K562 treated with DMSO at 1 percent for 24 hours (cell line): Measurements from ENCODE around the gene RNU2-1. TPM values are rescaled to one million over a fixed set of nuclear protein-coding genes. Genes with fewer than 3 reads are reported as not detected.

Experiments
- total RNA-seq: library from RNA; unstranded; fragments of 300-600 nt; gene quantifications from 2 replicates; pipeline ENCODE4 v1.2.3, GENCODE V29; 2022; ENCODE audit warnings: low read depth; ENCODE audit not compliant: insufficient read depth

The RNU2-1 gene
- not detected in 2 replicates for total RNA-seq

GRCh38 chr17:43233877-43234276, at the start of gene RNU2-1:
Gene RNU2-1 (minus strand): TSS chr17:43233977.

GRCh38 chr17:43228020-43228782, 5.6 kb downstream of the RNU2-1 start, which contains the start of gene CCDC200:
Gene CCDC200 (minus strand): TSS chr17:43228623. CDS start chr17:43228554, 69 bp downstream.

GRCh38 chr17:43211480-43212402, 22.0 kb downstream of the RNU2-1 start, which contains the start of gene TMEM106A:
Gene TMEM106A (plus strand): TSS chr17:43211875. CDS start chr17:43213042, 1,167 bp downstream.

Other genes with a start within 250 kb of the RNU2-1 start
- 4,273 and 4,634 TPM in 2 replicates for gene RPL27, start 235.6 kb downstream of the RNU2-1 start, total RNA-seq
- gene IFI35, start 227.2 kb downstream of the RNU2-1 start, total RNA-seq = 75.5 and 79.6 TPM in 2 replicates
- gene VAT1, start 211.6 kb downstream of the RNU2-1 start, total RNA-seq = 429 and 434 TPM in 2 replicates
- gene RND2, start 208.7 kb downstream of the RNU2-1 start, total RNA-seq = 4.0 and 5.1 TPM in 2 replicates
- gene BRCA1, start 108.6 kb downstream of the RNU2-1 start, total RNA-seq = 52.4 and 56.6 TPM in 2 replicates
- 51.0 and 56.7 TPM in 2 replicates for gene NBR1, start 62.8 kb downstream of the RNU2-1 start, total RNA-seq
- 0.07 and 0.19 TPM in 2 replicates for gene TMEM106A, start 22.1 kb downstream of the RNU2-1 start, total RNA-seq
- not detected in 2 replicates for gene CCDC200, start 5.4 kb downstream of the RNU2-1 start, total RNA-seq
- 6.5 and 7.3 TPM in 2 replicates for gene ARL4D, start 165.0 kb upstream of the RNU2-1 start, total RNA-seq
- 27.6 and 29.1 TPM in 2 replicates for gene DHX8, start 250.0 kb upstream of the RNU2-1 start, total RNA-seq